PFSK-1 (cell line): Measurements from ENCODE around the gene KRT81.
A peak's percentile ranks its signal among the peaks of the same experiment; 100 is the strongest.

Experiments
- FOXP2 ChIP-seq: optimal IDR thresholded peaks from 2 replicates; pipeline ENCODE3; 2011; ENCODE audit warnings: borderline replicate concordance, control low read depth, inconsistent platforms; ENCODE audit not compliant: insufficient read depth; ENCODE audit errors: extremely low read length, extremely low read depth
- POLR2AphosphoS5 ChIP-seq: IDR thresholded peaks from 2 replicates; pipeline ENCODE4 v1.6.1; 2012; ENCODE audit warnings: low read depth, mild to moderate bottlenecking, control low read depth, low read length, moderate library complexity
- SIN3A ChIP-seq: IDR thresholded peaks from 2 replicates; pipeline ENCODE4 v1.6.1; 2012; ENCODE audit warnings: mild to moderate bottlenecking, low read length, moderate library complexity, borderline replicate concordance; ENCODE audit not compliant: insufficient read depth
- TAF1 ChIP-seq: IDR thresholded peaks from 2 replicates; pipeline ENCODE4 v1.6.1; 2012; ENCODE audit warnings: low read length, control low read depth, borderline replicate concordance; ENCODE audit not compliant: insufficient read depth
- TF ChIP-seq, protein P1 (sequence below), 2 experiments: IDR thresholded peaks; 2 replicates each; pipeline versions ENCODE4 v1.6.1 to v1.8.0; 2011 to 2012; ENCODE audit warnings: low read depth in 2 of 2, low read length in 2 of 2, control low read depth in 1 of 2, inconsistent platforms in 1 of 2, mild to moderate bottlenecking in 1 of 2, moderate library complexity in 1 of 2; ENCODE audit not compliant: insufficient read depth in 1 of 2

The KRT81 gene

DNA sequence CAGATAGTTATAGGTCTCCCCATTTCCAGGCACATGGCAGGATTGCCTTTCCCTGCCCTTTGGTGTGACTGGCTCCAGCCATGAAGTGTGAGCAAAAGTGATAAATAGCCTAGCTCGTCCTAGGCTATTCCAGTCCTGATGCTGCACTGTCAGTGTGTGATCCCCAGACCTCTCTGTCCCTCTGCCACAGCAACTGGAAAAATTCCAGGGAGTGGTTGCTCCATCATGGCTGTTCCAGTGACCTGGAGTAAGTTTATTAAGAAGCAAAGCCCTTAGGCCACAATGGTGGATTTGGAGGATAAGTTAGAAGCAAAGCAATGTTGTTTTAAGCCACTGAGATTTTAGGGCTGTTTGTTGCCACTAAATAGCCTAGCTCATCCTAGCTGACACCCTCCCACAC, 39.7 kb upstream of the KRT81 start:
- TF ChIP-seq POLR2AphosphoS5 (no peak), FOXP2 (no peak), SIN3A (no peak), TAF1 (no peak)
- TF ChIP-seq, protein P1, sequence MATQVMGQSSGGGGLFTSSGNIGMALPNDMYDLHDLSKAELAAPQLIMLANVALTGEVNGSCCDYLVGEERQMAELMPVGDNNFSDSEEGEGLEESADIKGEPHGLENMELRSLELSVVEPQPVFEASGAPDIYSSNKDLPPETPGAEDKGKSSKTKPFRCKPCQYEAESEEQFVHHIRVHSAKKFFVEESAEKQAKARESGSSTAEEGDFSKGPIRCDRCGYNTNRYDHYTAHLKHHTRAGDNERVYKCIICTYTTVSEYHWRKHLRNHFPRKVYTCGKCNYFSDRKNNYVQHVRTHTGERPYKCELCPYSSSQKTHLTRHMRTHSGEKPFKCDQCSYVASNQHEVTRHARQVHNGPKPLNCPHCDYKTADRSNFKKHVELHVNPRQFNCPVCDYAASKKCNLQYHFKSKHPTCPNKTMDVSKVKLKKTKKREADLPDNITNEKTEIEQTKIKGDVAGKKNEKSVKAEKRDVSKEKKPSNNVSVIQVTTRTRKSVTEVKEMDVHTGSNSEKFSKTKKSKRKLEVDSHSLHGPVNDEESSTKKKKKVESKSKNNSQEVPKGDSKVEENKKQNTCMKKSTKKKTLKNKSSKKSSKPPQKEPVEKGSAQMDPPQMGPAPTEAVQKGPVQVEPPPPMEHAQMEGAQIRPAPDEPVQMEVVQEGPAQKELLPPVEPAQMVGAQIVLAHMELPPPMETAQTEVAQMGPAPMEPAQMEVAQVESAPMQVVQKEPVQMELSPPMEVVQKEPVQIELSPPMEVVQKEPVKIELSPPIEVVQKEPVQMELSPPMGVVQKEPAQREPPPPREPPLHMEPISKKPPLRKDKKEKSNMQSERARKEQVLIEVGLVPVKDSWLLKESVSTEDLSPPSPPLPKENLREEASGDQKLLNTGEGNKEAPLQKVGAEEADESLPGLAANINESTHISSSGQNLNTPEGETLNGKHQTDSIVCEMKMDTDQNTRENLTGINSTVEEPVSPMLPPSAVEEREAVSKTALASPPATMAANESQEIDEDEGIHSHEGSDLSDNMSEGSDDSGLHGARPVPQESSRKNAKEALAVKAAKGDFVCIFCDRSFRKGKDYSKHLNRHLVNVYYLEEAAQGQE (IDR thresholded peaks at IDR 0.05; ENCODE audit: insufficient read depth in 1 of 2, low read depth in 2 of 2, low read length in 2 of 2) = no peak

GRCh38 chr12:52327830-52328500, 36.6 kb upstream of the KRT81 start:
- TF ChIP-seq POLR2AphosphoS5 (no peak), SIN3A (no peak), TAF1 (no peak), FOXP2 (no peak)
- TF ChIP-seq, protein P1 (IDR thresholded peaks at IDR 0.05; ENCODE audit: insufficient read depth in 1 of 2, low read depth in 2 of 2, low read length in 2 of 2) = no peak

GRCh38 chr12:52327052-52327829, 35.9 kb upstream of the KRT81 start:
- TF ChIP-seq POLR2AphosphoS5 = no peak
- TF ChIP-seq, protein P1 (IDR thresholded peaks at IDR 0.05; ENCODE audit: insufficient read depth in 1 of 2, low read depth in 2 of 2, low read length in 2 of 2) = peak in 1 of 2 experiments; percentile 53; a peak in 1 of 4 replicates

- TF ChIP-seq FOXP2 (no peak), POLR2AphosphoS5 (no peak), TAF1 (no peak), SIN3A (no peak)
- TF ChIP-seq, protein P1 (IDR thresholded peaks at IDR 0.05; ENCODE audit: insufficient read depth in 1 of 2, low read depth in 2 of 2, low read length in 2 of 2) = no peak
Measured at GRCh38 chr12:52324153-52324444, 32.8 kb upstream of the KRT81 start.
